GM12872 (cell line): ENCODE measurements around the gene CRACDL.

Experiments used
- TF ChIP-seq, protein P1 (sequence below): IDR thresholded peaks from 3 replicates; pipeline ENCODE4 v1.5.1; 2011; ENCODE audit warnings: low read depth, mild to moderate bottlenecking, low read length, moderate library complexity; ENCODE audit not compliant: insufficient read depth

CRACDL gene

DNA sequence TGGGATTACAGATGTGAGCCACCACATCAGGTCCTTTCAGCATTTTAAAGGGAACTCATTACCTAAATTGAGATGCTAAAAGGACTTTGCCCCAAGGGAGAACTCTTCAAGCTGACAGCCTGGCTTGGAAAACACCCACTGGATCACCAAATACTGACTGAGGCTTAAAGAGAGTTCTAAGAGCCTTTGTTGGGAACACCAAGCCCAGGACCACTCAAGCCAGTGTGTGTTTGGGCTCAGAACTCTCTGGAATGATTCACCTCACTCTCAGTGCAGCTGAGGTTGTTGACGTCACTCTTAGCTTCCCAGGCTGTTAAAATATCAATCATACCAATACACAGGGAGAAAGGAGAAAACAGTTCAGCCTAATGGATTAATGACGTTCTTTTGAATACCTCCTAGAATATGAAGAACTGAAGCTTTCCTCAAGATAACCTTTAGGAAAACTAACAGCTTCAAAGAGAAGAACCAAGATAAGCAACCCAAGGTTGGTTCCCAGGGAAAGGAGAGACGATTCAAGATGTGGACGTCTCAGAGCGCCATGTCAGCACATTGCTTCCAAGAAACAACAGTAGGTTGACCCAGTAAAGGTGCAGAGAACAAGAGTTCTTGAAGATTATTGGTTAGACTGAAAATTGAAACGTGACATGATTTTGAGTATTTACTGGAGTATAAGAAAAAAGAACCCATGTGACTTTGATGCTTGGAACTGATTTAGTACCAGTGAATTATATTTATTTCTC is 157.1 kb downstream of the CRACDL start:
- TF ChIP-seq, protein P1, sequence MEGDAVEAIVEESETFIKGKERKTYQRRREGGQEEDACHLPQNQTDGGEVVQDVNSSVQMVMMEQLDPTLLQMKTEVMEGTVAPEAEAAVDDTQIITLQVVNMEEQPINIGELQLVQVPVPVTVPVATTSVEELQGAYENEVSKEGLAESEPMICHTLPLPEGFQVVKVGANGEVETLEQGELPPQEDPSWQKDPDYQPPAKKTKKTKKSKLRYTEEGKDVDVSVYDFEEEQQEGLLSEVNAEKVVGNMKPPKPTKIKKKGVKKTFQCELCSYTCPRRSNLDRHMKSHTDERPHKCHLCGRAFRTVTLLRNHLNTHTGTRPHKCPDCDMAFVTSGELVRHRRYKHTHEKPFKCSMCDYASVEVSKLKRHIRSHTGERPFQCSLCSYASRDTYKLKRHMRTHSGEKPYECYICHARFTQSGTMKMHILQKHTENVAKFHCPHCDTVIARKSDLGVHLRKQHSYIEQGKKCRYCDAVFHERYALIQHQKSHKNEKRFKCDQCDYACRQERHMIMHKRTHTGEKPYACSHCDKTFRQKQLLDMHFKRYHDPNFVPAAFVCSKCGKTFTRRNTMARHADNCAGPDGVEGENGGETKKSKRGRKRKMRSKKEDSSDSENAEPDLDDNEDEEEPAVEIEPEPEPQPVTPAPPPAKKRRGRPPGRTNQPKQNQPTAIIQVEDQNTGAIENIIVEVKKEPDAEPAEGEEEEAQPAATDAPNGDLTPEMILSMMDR: no peak

DNA sequence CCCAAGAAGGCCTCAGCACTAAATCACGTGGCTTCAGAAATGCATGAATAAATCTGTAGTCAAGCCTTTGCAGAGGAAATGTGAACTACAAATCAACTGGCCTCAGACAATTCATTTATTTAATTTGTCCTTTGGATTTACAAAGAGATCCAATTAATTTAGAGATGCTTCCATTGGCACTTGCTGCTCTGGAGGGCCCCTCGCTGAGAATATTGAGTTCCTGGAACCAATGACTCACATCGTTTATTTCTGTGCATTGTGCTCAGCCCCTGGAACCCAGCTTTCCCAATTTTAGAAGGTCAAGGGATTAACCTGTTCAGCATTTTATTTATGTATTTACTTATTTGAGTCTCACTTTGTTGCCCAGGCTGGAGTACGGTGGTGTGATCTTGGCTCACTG is 157.9 kb downstream of the CRACDL start:
- TF ChIP-seq, protein P1: no peak

DNA sequence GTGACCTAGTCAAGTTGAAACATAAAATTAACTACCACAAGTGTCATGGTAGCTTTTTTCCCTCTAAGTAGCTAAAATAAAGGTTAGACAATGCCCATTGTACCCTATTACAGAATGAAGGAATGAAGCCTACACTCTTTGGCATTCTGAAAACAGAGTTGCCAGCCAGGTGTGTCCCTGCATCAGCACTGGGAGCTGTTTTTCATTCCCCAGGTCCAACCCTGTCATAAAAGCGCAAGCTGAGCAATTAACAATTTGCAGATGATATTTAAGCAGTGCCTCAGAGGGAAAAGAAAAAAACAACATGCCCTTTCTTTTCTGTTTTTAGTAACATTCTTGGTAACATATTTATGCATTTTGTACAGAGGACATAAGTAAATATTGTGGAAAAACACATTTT is 158.3 kb downstream of the CRACDL start:
- TF ChIP-seq, protein P1: no peak

DNA sequence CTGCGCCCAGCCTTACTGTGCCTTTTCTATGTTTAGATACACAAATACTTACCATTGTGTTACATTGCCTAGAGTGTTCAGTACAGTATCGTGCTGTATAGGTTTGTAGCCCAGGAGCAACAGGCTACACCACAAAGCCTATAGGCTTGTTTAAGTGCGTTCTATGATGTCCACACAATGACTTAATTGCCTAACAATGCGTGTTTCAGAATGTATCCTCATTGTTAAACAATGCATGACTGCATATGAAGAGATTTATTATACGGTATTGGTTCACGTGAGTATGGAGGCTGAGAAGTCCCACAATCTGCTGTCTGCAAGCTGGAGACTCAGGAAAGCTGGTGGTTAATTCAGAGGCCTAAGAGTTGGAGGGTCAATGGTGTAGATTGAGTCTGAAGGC is 158.9 kb downstream of the CRACDL start:
- TF ChIP-seq, protein P1: no peak

DNA sequence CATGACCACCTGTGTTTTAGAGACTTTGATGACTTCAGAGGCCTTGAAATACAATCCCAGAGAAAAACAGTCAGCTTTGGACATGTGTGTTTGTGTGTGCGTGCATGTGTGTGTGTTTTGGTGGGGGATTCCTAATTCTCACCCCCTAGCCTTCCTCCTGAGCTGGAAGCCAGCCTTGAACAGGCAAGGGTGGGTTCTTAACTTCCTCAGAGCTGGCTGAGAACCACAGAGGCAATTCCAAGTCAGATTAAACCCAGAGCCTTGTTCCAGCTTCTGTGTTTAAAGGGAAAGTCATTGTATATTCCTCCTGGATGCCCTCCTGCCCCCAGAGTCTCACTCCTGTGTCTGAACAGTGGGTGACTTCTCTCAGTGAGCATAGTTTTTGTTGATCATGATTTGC is 159.9 kb downstream of the CRACDL start:
- TF ChIP-seq, protein P1: no peak

DNA sequence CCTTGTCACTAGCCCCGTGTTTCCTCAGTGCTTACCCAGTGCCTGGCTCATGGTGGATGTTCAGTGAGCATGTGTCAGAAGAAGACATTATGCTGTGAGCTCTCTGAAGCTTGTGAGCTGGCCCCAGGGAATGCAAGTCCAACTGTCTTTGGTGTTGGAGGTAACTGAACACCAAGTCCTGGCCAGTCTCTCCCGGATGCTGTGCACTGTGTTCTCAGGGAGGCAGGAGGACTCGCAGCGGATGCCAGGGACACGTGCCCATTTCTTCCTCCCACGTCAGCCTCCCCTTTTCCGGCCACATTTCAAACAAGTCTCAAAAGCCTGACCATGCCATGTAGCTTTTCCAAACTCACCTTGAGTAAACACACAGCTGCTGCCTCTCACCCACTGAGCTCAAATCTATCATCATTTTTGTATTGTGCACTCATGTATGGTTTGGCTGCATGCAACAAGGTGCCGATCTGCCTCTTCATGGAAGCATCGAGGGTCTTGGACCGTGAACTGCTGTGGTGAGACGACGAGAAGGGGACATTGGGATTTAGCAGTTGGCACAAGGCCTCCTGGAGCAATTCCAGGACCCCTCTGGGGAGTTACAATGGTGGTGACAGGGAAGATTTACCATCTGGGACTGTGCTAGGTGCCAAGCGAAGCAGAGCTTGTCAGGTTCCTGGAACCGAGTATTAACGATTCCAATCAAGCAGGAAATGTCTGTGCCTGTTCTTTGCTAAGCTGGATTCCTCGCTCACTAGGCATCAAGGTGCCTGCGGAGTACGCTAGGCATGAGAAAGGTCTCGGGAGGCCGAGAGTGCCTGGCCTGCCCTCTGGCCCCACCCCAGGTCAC is 160.7 kb downstream of the CRACDL start:
- TF ChIP-seq, protein P1: no peak

DNA sequence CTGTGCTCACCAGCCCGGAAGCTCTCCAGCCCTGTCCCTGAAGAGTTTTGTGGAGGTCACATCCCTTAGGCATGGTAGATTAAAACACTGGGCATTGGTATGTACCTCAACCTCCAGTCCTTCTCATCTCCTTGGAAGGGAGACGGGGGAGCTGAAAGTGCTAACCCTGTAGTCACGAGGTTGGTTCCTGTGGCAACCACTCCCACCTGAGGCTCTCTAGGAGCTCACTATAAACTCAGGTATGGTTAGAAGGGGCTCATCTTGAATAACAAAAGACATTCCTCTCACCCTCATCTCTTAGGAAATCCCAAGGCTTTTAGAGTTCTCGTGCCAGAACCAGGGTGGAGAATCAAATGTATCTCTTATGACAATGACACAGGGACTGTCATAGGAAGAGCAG is 162.1 kb downstream of the CRACDL start:
- TF ChIP-seq, protein P1: no peak
